ENCODE results near the gene HYPK. TPM values are rescaled to one million over a fixed set of nuclear protein-coding genes. Genes with fewer than 3 reads are reported as not detected.

Gene HYPK
- polyA plus RNA-seq (ENCODE audit: insufficient read length in 4 of 4), result 10 to 100 TPM in 3 of 4 donors, 1 to 10 TPM in 1; 8.0 to 17.1 (median 12.9) TPM

- peak in 3 of 4 donors; percentile 76 to 82 (median 77) for DNase-seq (ENCODE audit: low read depth in 4 of 4, low spot score in 3 of 4)
These were observed at the start of gene HYPK for GRCh38 chr15:43800286-43801141. TSS of gene HYPK (plus strand) at chr15:43800599. CDS start at chr15:43800623, 24 bp downstream.

- no peak for DNase-seq (ENCODE audit: low read depth in 4 of 4, low spot score in 3 of 4)
These were observed 48.5 kb upstream of the HYPK start for GRCh38 chr15:43751885-43752284.

- DNase-seq (ENCODE audit: low read depth in 4 of 4, low spot score in 3 of 4), result no peak
These were observed 37.6 kb upstream of the HYPK start for GRCh38 chr15:43762824-43763223.

GRCh38 chr15:43763819-43764446, 36.5 kb upstream of the HYPK start:
- no peak for DNase-seq (ENCODE audit: low read depth in 4 of 4, low spot score in 3 of 4)

- DNase-seq (ENCODE audit: low read depth in 4 of 4, low spot score in 3 of 4), result no peak
These were observed 30.7 kb upstream of the HYPK start for GRCh38 chr15:43769584-43770228.

GRCh38 chr15:43771816-43772215, 28.6 kb upstream of the HYPK start:
- no peak for DNase-seq (ENCODE audit: low read depth in 4 of 4, low spot score in 3 of 4)

GRCh38 chr15:43772624-43773023, 27.8 kb upstream of the HYPK start:
- DNase-seq (ENCODE audit: low read depth in 4 of 4, low spot score in 3 of 4), result no peak

GRCh38 chr15:43774062-43774461, 26.3 kb upstream of the HYPK start:
- no peak for DNase-seq (ENCODE audit: low read depth in 4 of 4, low spot score in 3 of 4)

- no peak for DNase-seq (ENCODE audit: low read depth in 4 of 4, low spot score in 3 of 4)
These were observed 24.9 kb upstream of the HYPK start for GRCh38 chr15:43775411-43775965.

GRCh38 chr15:43776101-43776717, 24.2 kb upstream of the HYPK start:
- no peak for DNase-seq (ENCODE audit: low read depth in 4 of 4, low spot score in 3 of 4)

GRCh38 chr15:43776718-43777266, 23.6 kb upstream of the HYPK start, which contains the start of gene ELL3:
TSS of gene ELL3 (minus strand) at chr15:43776966. CDS start at chr15:43776901, 65 bp downstream.
- DNase-seq (ENCODE audit: low read depth in 4 of 4, low spot score in 3 of 4), result no peak

GRCh38 chr15:43777267-43777914, 23.0 kb upstream of the HYPK start:
- DNase-seq (ENCODE audit: low read depth in 4 of 4, low spot score in 3 of 4), result no peak

- DNase-seq (ENCODE audit: low read depth in 4 of 4, low spot score in 3 of 4), result no peak
These were observed 21.4 kb upstream of the HYPK start for GRCh38 chr15:43779016-43779415.

- DNase-seq (ENCODE audit: low read depth in 4 of 4, low spot score in 3 of 4), result no peak
These were observed 11.0 kb upstream of the HYPK start for GRCh38 chr15:43789409-43789808.

- DNase-seq (ENCODE audit: low read depth in 4 of 4, low spot score in 3 of 4), result peak; percentile 98 to 99 (median 98)
These were observed 8.2 kb upstream of the HYPK start, which contains the start of gene SERF2 for GRCh38 chr15:43791993-43792760. TSS of gene SERF2 (plus strand) at chr15:43792320. CDS start at chr15:43792377, 57 bp downstream.

GRCh38 chr15:43792761-43793476, 7.5 kb upstream of the HYPK start:
- DNase-seq (ENCODE audit: low read depth in 4 of 4, low spot score in 3 of 4), result no peak

GRCh38 chr15:43793647-43794046, 6.8 kb upstream of the HYPK start:
- DNase-seq (ENCODE audit: low read depth in 4 of 4, low spot score in 3 of 4), result no peak

Data from left renal pelvis (tissue), 4 donors.